GM12873 (cell line): ENCODE results near the gene RPS18.

Source experiments
- TF ChIP-seq, protein P1 (sequence below): IDR thresholded peaks from 2 replicates; pipeline ENCODE4 v1.5.1; 2012; ENCODE audit warnings: low read depth, mild to moderate bottlenecking, moderate library complexity, low read length, control low read depth; ENCODE audit not compliant: insufficient read depth; ENCODE audit errors: missing control alignments

The RPS18 gene

DNA sequence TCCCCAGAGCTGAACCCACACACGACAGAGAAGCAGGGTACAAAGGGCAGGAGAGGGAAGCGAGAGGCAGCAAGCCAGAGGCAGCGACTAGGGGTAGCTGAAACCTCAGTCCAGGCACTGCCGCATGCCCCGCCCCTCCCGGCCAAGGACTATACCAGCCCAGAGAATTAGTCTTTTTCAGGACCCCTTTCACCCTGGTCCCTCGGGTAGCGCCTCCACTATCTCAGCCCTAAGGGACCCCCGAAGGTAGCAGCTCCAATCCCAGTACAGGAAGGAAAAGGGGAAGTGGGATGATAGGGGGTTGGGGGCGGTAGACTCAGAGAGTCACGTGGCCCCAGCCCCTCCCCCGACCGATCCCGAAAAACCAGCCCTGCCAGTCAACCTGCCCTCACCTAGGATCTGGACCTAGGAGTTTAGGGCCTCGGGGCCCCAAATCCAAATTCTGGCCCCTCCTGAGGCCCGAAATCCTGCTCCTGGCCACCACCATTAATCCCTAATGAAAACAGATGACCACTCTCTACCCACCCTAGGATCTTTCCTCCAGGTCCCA lies 25.6 kb downstream of the RPS18 start:
- TF ChIP-seq, protein P1, sequence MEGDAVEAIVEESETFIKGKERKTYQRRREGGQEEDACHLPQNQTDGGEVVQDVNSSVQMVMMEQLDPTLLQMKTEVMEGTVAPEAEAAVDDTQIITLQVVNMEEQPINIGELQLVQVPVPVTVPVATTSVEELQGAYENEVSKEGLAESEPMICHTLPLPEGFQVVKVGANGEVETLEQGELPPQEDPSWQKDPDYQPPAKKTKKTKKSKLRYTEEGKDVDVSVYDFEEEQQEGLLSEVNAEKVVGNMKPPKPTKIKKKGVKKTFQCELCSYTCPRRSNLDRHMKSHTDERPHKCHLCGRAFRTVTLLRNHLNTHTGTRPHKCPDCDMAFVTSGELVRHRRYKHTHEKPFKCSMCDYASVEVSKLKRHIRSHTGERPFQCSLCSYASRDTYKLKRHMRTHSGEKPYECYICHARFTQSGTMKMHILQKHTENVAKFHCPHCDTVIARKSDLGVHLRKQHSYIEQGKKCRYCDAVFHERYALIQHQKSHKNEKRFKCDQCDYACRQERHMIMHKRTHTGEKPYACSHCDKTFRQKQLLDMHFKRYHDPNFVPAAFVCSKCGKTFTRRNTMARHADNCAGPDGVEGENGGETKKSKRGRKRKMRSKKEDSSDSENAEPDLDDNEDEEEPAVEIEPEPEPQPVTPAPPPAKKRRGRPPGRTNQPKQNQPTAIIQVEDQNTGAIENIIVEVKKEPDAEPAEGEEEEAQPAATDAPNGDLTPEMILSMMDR: no peak

DNA sequence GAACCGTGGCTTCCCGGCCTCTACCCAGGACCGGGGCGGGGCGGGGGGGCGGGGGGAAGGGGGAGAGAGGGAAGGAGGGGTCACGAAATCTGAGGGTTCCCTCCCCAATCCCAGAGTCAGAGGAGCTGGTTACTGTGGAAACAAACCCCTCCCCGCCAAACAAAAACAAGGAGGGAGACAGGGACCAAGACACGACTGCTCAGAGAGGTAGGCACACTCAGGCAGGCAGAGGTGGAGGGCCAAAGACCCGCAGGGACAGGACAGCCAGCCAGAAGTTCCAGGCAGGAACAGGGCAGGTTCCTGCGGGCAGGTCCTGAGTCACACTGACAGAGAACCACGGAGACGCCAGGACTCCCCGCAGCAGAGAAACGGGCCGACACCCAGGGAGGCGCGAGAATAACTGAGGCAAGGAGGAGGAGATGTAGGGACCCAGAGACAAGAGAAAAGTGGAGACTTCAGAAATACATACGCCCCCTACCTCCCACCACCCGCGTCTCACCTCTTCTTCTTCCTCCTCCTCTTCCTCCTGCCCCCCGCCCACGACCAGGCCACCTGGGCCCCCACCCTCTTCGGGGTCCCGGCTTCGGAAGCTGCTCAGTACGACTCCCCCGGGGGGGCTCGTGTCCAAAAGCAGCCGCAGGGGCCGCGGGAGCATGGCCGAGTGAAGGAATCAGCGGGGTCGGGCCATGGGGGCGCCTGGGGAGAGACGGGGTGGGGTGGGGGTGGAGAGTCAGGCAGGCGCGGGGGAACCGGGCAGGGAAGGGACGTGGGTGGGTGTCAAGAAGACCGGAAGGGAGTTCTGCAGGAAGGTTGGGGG lies 26.3 kb downstream of the RPS18 start:
- TF ChIP-seq, protein P1: peak; percentile 21

DNA sequence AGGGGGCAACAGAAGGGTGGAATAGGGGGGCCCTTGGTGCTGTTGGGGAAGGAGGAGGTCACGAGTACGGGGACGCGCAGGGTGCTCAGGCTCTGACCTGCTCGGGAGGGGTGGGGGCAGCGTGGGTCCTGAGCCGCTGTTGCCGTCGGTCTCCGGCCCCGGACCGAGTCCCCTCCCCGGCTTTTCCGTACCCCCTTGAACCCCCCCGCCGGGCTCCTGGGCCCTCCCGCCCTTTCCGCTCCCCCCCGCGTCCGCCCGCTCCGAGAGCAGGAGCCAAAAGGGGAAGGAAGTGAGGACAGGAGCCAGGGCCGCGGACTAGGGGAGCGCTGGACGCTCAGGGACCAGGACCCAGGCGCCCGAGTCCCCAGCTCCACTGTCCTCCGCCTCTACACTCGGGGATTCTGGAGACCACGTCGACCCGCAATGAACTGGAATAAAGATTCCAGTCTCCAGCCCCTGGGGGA lies 26.9 kb downstream of the RPS18 start, which contains the start of gene RGL2:
Gene RGL2, minus strand, starts transcription at position 170 of the 464 bp plus-strand sequence. CDS start 332 bp downstream, outside the sequence.
- TF ChIP-seq, protein P1: no peak

DNA sequence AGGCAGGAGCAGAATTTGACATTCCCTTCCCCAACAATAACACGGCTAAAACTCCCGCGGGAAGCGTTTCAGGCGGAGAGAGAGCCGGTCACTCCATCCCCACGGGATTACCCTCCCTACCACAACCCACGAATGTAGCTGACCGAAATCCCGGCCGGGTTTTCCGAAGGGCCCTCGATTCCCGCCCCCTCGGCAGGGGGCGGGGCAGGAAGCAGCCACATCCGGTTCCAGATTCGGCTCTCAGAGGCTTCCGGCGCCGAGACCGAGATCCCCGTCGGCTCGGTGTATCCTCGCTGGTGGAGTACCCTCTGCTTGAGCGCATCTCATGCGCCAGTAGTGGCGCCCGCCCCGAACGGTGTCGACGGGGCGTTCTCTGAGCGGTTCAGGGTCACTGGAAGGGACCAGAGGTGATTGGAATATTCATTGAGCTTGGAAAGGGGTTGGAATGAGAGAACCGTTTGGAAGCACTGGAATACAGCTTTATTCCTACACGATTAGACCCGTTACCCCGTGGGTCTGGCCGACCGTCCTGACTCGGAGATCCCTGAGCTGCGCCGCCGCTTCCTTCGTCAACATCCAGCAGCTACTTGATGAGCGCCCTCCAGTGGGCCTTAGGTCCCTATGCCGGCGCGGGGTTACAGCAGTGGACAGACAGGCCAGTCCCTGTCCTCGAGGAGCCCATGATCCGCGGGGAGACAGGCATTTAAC lies 27.5 kb downstream of the RPS18 start:
- TF ChIP-seq, protein P1: peak; percentile 72

DNA sequence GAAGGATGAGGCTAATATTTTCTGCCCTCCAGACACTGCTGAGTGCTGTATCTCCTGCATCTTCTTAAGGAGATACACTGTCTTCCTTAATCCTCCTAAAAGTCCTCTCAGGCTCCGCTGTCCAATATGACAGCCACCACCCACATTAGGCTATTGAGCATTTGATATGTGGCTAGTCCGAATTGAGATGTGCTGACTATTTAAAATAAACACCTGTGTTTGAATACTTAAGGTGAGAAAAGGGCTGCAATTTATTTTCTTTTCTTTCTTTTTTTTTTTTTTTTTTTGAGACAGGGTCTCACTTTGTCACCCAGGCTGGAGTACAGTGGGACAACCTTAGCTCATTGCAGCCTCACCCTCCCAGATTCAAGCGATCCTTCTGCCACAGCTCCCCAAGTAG lies 30.0 kb downstream of the RPS18 start:
- TF ChIP-seq, protein P1: no peak

DNA sequence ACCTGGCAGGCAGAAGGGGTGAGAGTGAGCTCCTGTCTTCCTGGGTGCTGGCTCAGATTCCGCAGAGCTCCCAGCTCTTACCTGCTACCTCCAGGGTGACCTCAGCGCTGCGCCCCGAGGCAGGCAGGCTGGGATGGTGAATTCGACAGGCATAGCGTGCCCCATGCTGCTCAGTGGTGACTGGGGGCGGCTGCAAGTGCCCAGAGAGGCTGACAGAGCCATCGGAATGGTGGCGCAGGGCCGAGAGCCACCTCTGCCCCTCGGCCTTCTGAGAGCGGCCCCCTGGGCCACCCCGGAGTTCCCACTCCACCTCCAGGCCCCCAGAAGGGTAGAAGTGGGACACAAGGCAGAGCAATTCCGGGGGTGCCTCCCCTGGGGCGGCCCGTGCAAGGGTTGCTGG lies 32.3 kb downstream of the RPS18 start:
- TF ChIP-seq, protein P1: no peak

DNA sequence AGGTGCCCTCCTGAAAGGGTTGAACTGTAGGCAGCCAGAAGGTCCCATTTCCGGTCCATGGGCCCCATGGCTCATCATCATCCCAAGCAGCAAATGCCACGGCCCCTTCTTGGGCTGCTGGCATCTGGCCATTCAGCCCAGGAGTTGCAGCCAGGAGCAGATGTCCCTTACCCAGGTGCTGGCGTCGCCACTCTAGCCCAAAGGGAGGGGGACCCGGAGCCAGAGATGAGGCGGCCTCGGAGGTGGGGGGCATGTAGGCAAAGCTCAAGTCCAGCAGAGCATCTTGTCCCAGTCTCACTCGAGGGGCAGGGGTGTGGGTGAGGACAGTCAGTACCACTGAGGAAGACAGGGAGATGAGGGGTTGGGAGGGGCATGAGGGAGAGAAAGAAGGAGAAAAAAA lies 33.2 kb downstream of the RPS18 start:
- TF ChIP-seq, protein P1: no peak
